Iris pigment epithelial cell (primary cell): ENCODE data around the gene ENTPD5.
A peak's percentile ranks its signal among the peaks of the same experiment; 100 is the strongest.
"Not testable (repeated sequence)": the region's sequence is repeated elsewhere in the genome, so short reads cannot be mapped to it uniquely, and the experiment has no call there.

Experiments used
- DNase-seq: peaks from one replicate; pipeline ENCODE4 v3.0.0-alpha.2; 2011; ENCODE audit warnings: low read depth

The ENTPD5 gene

DNA sequence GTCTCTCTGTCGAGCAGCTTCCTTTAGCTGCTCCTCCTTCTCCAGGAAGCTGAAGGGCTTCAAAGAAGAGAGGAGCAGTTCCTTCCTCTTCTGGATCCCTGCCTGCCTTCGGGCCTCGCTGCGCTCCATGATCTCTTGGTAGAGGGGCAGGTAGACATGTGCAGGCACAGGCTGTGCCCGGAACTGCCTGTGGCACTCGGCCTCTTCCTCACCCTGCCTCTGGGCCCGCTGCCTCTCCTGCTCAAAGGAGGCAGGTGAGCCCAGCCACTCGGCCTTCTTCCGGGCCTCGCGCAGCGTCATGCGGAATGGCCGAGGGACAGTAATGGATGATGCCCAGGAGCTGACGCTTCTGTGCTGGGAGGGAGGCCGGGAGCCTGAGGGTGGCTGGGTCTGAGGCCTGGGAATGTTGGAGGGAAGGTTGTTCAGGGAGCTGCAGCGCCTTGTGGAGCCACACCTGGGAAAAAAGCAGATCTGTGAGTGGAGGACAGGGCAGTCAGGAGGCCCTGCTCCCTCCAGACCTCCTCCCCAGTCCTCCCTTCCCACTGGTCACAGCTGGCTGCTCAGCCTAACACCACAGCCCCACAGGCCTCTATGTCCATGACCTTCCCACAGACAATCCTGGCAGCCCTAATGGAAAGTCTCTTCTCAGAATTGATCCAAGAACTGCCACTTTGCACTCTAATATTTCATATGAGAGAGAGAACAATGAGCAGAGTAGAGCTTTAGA lies 74.5 kb downstream of the ENTPD5 start:
- DNase-seq, result no peak

DNA sequence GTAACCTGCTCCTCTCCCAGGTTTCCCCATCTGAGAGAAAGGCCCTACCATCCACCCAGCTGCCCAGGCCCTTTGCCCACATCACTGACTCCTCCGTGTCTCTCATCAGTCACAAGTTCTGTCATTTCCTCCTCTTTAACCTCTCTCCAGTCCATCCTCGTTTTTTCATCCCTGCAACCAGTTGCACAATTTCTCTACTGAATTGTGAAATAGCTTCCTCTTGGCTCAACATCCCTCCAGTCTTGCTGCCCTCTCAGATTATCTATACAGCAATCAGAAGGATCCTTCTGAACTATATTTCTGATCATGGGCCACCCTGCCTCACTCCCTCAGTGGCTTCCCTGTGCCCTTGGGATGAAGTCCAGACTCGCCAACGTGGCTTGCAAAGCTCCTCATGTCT lies 76.0 kb downstream of the ENTPD5 start:
- peak; percentile 83 for DNase-seq

DNA sequence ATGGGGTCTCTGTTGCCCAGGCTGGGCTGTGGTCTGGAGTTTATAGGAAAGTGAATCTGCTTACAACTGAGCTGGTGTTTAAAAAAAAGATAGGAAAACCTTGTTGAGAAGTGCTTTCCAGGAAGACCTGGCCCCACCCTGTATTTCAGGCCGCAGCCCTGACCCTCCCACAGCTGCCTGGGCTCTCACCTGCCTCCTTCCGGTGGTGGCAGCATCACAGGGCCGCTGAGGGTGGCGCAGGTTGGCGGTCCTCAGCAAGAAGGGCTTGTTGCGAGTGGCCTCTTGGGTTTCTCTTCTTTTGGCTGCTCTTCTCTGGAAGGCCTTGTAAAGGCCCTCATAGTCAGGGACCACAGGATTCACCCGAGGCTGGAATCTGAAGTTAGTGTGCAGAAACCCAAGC lies 76.9 kb downstream of the ENTPD5 start:
- no peak for DNase-seq

DNA sequence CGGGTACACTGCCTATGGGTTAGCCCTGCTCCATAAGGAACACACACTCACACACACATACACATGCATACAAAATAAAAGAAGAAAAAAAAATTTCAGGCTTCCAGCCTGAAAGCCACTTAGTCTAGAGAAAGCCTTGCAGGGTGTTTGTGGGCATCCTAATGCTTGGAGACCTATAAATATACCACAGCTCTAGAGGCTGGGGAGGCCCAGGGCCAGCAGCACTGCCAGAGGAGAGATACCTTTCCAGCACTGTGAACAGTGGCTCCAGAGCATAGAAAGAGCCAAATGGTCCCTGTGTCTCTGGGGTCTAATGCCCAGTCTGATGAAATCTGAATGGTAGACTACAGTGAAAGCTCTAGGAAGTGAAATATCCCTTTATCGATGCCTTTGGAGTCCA lies 82.1 kb downstream of the ENTPD5 start:
- no peak for DNase-seq

DNA sequence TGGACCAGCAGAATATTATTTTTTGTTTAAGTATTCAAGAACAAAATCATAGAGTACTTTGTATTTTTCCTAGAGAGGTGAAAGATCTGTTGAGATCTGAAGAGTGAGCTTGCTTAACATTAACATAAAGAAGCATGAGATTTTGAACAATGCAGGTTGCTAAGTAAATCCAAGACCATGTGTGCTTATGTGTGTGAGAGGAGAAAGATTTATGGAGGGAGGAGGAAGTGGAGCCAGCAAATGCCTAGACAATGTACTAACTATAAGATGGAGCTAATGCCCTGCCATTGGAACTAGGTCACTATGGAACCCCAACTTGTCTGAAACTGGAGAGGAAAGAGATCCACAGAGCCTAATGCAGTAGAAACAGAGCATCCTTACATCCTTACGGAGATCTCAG lies 82.5 kb downstream of the ENTPD5 start:
- DNase-seq, result no peak

DNA sequence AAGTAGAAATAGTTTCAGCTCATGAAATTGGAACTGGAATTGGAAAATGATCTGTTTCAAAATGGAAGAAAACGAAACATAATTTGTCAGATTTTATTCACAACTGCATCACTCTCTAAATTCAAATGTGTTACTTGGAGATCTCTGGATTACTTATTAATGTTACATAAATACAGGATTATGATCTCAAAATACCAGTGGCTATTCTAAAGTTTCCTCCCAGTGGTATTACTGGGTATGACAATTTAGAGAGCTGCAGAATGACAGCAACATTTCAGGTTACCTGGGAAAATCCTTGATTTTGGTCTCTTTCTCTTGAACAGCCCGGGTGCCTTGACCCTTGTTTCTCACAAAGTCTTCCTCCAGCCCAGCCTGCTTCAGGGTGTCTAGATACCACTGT lies 83.4 kb downstream of the ENTPD5 start:
- peak; percentile 19 for DNase-seq

DNA sequence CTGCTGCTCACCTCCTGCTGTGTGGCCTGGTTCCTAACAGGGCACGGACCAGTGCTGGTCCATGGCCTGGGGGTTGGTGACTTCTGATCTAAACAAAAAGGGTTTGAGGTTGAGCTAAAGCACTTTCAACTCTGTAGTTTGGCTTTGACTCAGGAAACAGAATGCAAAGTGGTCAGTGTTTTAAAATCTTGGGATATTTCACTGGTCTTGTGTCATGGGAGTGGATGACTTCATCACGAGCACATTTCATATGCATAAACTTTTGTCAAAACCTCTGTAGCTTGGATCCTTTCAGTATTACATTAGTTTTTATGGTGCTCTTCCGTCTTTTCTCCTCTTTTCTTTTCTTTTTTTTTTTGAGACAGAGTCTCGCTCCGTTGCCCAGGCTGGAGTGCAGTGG lies 94.8 kb downstream of the ENTPD5 start:
- peak; percentile 18 for DNase-seq

DNA sequence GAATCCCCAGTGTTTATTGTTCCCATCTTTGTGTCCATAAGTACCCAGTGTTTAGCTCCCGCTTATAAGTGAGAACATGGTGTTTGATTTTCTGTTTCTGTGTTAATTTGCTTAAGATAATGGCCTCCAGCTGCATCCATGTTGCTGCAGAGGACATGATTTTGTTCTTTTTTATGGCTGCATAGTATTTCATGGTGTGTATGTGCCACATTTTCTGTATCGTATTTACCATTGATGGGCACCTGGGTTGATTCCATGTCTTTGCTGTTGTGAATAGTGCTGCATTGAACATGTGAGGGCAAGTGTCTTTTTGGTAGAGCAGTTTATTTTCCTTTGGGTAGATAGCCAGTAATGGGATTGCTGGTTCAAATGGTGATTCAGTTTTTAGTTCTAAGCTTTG lies 99.6 kb downstream of the ENTPD5 start:
- DNase-seq, result not testable (repeated sequence)

DNA sequence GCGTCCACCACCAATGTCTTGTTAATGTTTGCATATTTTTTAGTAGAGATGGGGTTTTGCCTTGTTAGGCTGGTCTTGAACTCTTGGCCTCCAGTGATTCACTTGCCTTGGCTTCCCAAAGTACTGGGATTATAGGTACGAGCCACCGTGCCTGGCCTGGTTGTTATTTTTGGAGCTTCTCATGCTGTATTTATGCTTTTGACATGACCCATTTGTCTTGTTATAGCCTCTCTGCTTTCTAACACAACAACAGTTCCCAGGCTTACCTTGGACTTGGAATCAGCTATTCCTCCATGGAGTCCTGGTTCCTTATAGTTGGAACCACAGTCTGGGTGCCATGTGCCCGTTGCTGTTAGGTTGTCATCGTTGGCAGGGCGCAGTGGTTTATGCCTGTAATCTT lies 102.8 kb downstream of the ENTPD5 start:
- no peak for DNase-seq

DNA sequence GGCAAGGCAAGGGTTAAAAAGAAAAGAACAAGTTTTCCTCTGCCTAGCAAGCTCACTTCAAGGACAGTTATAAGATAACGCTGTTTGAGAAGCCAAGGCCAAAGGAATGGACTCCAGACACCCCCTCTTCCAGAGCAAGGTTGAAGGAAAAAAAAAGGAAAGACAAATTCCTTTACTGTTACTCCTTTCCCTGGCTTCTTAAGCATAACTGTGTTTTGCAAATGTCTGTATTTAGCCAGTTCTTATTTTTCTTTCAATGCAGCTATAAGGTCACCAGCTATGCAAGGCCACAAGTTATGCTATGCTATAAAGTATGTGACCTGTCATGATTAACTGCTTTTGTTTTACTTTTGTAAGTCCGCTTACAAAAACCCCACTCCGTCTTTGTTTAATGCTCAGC lies 105.8 kb downstream of the ENTPD5 start:
- peak; percentile 74 for DNase-seq

DNA sequence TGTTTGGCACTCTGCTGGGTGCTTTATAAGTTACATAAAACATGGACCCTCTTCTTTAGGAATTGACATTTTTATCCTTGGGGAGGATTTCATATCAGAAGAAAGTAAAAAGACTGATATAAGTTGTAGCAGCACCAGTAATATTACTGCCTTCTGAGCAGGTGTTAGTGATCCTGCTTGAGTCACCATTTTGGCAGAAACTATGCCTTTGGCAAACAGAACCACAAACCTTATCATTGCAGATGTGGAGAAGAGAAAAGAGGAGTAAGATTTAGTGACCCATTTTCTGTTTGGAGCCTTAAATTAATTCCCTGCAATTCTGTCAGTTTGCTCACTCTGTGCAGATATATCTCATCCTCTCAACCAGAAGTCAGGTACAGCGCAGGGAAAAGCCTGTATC lies 109.4 kb downstream of the ENTPD5 start:
- peak; percentile 37 for DNase-seq
